Measurements from ENCODE around the gene NTF3.

DNA sequence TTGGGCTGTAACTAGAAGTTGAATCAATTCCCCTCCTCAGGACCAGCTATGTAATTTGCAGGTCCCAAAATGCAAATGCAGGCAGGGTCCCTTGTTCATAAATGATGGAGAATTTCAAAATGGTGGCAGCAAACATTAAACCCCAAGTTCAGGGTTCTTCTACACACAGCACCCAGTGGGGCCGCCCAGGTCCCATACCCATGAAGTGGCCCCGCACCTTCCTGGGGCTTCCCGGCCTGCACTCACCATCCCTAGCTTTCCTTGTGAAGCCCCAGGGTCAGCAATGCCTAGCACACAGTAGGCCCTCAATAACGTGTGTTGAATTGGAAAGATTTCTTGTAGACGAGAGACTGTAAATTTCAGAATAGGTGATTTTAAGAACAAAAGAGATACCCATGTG lies 76.0 kb downstream of the NTF3 start:
- TF ChIP-seq EZH2 (IDR thresholded peaks at IDR 0.05) = no peak
- TF ChIP-seq POLR2A (IDR thresholded peaks at IDR 0.05; ENCODE audit: borderline replicate concordance, extremely low read depth, insufficient read depth, insufficient read length) = no peak
- TF ChIP-seq, protein P1, sequence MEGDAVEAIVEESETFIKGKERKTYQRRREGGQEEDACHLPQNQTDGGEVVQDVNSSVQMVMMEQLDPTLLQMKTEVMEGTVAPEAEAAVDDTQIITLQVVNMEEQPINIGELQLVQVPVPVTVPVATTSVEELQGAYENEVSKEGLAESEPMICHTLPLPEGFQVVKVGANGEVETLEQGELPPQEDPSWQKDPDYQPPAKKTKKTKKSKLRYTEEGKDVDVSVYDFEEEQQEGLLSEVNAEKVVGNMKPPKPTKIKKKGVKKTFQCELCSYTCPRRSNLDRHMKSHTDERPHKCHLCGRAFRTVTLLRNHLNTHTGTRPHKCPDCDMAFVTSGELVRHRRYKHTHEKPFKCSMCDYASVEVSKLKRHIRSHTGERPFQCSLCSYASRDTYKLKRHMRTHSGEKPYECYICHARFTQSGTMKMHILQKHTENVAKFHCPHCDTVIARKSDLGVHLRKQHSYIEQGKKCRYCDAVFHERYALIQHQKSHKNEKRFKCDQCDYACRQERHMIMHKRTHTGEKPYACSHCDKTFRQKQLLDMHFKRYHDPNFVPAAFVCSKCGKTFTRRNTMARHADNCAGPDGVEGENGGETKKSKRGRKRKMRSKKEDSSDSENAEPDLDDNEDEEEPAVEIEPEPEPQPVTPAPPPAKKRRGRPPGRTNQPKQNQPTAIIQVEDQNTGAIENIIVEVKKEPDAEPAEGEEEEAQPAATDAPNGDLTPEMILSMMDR (IDR thresholded peaks at IDR 0.05 in 2 of 3, conservative IDR thresholded peaks at IDR 0.05 in 1 of 3; ENCODE audit: borderline replicate concordance in 1 of 3, insufficient read depth in 1 of 3, low read depth in 2 of 3, low read length in 2 of 3) = no peak
- no peak for TF ChIP-seq JUND (IDR thresholded peaks at IDR 0.05)
- TF ChIP-seq, protein P2, sequence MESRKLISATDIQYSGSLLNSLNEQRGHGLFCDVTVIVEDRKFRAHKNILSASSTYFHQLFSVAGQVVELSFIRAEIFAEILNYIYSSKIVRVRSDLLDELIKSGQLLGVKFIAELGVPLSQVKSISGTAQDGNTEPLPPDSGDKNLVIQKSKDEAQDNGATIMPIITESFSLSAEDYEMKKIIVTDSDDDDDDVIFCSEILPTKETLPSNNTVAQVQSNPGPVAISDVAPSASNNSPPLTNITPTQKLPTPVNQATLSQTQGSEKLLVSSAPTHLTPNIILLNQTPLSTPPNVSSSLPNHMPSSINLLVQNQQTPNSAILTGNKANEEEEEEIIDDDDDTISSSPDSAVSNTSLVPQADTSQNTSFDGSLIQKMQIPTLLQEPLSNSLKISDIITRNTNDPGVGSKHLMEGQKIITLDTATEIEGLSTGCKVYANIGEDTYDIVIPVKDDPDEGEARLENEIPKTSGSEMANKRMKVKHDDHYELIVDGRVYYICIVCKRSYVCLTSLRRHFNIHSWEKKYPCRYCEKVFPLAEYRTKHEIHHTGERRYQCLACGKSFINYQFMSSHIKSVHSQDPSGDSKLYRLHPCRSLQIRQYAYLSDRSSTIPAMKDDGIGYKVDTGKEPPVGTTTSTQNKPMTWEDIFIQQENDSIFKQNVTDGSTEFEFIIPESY (IDR thresholded peaks at IDR 0.05; ENCODE audit: extremely low read depth, insufficient replicate concordance, low read length) = no peak
- TF ChIP-seq, protein P3, sequence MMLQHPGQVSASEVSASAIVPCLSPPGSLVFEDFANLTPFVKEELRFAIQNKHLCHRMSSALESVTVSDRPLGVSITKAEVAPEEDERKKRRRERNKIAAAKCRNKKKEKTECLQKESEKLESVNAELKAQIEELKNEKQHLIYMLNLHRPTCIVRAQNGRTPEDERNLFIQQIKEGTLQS (IDR thresholded peaks at IDR 0.05) = no peak
- TF ChIP-seq, protein P4, sequence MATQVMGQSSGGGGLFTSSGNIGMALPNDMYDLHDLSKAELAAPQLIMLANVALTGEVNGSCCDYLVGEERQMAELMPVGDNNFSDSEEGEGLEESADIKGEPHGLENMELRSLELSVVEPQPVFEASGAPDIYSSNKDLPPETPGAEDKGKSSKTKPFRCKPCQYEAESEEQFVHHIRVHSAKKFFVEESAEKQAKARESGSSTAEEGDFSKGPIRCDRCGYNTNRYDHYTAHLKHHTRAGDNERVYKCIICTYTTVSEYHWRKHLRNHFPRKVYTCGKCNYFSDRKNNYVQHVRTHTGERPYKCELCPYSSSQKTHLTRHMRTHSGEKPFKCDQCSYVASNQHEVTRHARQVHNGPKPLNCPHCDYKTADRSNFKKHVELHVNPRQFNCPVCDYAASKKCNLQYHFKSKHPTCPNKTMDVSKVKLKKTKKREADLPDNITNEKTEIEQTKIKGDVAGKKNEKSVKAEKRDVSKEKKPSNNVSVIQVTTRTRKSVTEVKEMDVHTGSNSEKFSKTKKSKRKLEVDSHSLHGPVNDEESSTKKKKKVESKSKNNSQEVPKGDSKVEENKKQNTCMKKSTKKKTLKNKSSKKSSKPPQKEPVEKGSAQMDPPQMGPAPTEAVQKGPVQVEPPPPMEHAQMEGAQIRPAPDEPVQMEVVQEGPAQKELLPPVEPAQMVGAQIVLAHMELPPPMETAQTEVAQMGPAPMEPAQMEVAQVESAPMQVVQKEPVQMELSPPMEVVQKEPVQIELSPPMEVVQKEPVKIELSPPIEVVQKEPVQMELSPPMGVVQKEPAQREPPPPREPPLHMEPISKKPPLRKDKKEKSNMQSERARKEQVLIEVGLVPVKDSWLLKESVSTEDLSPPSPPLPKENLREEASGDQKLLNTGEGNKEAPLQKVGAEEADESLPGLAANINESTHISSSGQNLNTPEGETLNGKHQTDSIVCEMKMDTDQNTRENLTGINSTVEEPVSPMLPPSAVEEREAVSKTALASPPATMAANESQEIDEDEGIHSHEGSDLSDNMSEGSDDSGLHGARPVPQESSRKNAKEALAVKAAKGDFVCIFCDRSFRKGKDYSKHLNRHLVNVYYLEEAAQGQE (IDR thresholded peaks at IDR 0.05; ENCODE audit: low read depth) = no peak
- TF ChIP-seq YY1 (IDR thresholded peaks at IDR 0.05; ENCODE audit: extremely low read depth, insufficient replicate concordance, low read depth, low read length) = no peak
- TF ChIP-seq POLR2AphosphoS5 (IDR thresholded peaks at IDR 0.05; ENCODE audit: low read depth, low read length) = no peak
- no peak for TF ChIP-seq EZH2phosphoT487 (IDR thresholded peaks at IDR 0.05; ENCODE audit: borderline replicate concordance)
- no peak for TF ChIP-seq EGR1 (IDR thresholded peaks at IDR 0.05; ENCODE audit: low read depth)
- TF ChIP-seq SIN3A (IDR thresholded peaks at IDR 0.05; ENCODE audit: low read depth) = no peak
- TF ChIP-seq TCF7L2 (IDR thresholded peaks at IDR 0.05; ENCODE audit: borderline replicate concordance, extremely low read depth, insufficient read depth, insufficient read length) = no peak
